Measurements from ENCODE around the gene SNU13. TPM values are rescaled to one million over a fixed set of nuclear protein-coding genes. Genes with fewer than 3 reads are reported as not detected.
"Not testable (repeated sequence)": the region's sequence is repeated elsewhere in the genome, so short reads cannot be mapped to it uniquely, and the experiment has no call there.

SNU13 gene
- total RNA-seq, 1 donor from 2014 or later, result 116 TPM

GRCh38 chr22:41642331-41643110, 46.1 kb downstream of the SNU13 start:
- DNase-seq (ENCODE audit: low spot score), result no peak

DNA sequence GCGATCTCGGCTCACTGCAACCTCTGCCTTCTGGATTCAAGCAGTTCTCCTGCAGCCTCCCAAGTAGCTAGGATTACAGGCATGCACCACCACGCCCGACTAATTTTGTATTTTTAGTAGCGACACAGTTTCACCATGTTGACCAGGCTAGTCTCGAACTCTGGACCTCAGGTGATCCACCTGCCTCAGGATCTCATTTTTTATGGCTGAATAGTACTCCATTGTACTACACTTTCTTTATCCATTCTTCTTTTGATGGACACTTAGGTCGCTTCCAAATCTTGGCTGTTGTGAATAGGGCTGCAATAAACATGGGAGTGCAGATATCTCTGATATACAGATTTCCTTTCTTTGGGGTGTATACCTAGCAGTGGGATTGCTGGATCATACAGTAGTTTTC, 46.8 kb downstream of the SNU13 start:
- no peak for DNase-seq (ENCODE audit: low spot score)

GRCh38 chr22:41638748-41639147, 49.9 kb downstream of the SNU13 start:
- no peak for DNase-seq (ENCODE audit: low spot score)

DNA sequence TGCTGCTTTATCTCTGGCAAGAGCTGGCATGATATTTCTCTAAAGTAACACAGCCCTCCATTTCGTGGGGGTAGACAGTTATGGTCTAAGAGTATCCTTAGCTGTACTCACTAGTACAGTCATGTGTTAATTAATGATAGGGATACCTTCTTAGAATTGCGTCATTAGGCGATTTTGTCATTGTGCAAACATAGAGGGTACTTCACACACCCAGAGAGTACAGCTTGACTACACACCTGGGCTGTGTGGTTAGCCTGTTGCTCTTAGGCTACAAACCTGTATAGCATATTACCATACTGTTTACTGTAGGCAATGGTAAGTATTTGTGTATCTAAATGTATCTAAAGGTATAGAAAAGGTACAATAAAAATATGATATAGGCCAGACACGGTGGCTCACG, 50.5 kb downstream of the SNU13 start:
- no peak for DNase-seq (ENCODE audit: low spot score)

DNA sequence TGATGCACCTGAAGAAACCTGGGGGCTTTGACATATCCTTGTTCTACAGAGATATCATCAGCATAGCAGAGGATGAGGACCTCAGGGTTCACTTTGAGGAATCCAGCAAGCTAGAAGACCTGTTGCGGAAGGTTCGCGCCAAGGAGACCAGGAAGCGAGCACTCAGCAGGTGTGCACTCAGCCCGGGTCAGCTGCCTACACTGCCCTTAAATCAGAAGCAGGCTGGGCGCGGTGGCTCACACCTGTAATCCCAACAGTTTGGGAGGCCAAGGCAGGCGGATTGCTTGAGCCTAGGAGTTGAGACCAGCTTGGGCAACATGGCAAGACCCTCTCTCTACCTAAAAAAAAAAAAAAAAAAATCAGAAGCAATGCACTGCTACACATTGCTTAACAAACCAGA, 51.0 kb downstream of the SNU13 start:
- DNase-seq (ENCODE audit: low spot score), result peak; percentile 35

DNA sequence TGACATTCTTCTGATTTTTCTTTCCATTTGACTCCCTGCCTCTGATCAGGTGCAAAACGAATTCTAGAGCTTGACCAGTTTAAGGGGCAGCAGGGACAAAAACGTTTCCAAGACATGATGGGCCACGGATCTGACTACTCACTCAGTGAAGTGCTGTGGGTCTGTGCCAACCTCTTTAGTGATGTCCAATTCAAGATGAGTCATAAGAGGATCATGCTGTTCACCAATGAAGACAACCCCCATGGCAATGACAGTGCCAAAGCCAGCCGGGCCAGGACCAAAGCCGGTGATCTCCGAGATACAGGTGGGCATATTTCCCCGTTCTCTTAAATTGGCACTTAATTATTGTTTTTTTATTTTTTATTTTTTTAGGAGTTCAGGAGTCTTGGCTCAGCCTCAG, 52.2 kb downstream of the SNU13 start:
- DNase-seq (ENCODE audit: low spot score), result peak; percentile 55

GRCh38 chr22:41634610-41635009, 54.1 kb downstream of the SNU13 start:
- peak; percentile 51 for DNase-seq (ENCODE audit: low spot score)

DNA sequence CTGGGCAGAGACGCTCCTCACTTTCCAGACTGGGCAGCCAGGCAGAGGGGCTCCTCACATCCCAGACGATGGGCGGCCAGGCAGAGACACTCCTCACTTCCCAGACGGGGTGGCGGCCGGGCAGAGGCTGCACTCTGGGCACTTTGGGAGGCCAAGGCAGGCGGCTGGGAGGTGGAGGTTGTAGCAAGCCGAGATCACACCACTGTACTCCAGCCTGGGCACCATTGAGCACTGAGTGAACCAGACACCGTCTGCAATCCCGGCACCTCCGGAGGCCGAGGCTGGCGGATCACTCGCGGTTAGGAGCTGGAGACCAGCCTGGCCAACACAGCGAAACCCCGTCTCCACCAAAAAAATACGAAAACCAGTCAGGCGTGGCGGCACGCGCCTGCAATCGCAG, 57.1 kb downstream of the SNU13 start:
- DNase-seq (ENCODE audit: low spot score), result not testable (repeated sequence)

DNA sequence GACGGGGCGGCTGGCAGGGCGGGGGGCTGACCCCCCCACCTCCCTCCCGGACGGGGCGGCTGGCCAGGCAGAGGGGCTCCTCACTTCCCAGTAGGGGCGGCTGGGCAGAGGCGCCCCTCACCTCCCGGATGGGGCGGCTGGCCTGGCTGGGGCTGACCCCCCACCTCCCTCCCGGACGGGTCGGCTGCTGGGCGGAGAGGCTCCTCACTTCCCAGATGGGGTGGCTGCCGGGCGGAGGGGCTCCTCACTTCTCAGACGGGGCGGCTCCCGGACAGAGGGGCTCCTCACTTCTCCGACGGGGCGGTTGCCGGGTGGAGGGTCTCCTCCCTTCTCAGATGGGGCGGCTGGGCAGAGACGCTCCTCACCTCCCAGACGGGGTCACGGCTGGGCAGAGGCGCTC, 57.6 kb downstream of the SNU13 start:
- DNase-seq (ENCODE audit: low spot score), result peak; percentile 76

GRCh38 chr22:41625577-41625976, 63.1 kb downstream of the SNU13 start:
- DNase-seq (ENCODE audit: low spot score), result no peak

Other genes with a start within 250 kb of the SNU13 start
- 82.4 TPM for gene TOB2, start 242.1 kb downstream of the SNU13 start, total RNA-seq
- 35.9 TPM for gene PHF5A, start 220.2 kb downstream of the SNU13 start, total RNA-seq
- 109 TPM for gene ACO2, start 219.8 kb downstream of the SNU13 start, total RNA-seq
- gene POLR3H, start 144.4 kb downstream of the SNU13 start, total RNA-seq, result 57.5 TPM
- gene CSDC2, start 127.9 kb downstream of the SNU13 start, total RNA-seq, result 1.7 TPM
- gene PMM1, start 99.0 kb downstream of the SNU13 start, total RNA-seq, result 51.4 TPM
- 29.0 TPM for gene DESI1, start 67.8 kb downstream of the SNU13 start, total RNA-seq
- gene XRCC6, start 67.6 kb downstream of the SNU13 start, total RNA-seq, result 173 TPM
- gene MEI1, start 10.6 kb upstream of the SNU13 start, total RNA-seq, result 2.2 TPM
- 4.1 TPM for gene CCDC134, start 111.8 kb upstream of the SNU13 start, total RNA-seq
- gene SREBF2, start 144.2 kb upstream of the SNU13 start, total RNA-seq, result 35.9 TPM
- not detected for gene SHISA8, start 226.2 kb upstream of the SNU13 start, total RNA-seq
- gene TNFRSF13C, start 237.9 kb upstream of the SNU13 start, total RNA-seq, result 0.19 TPM